A673 (cell line): ENCODE measurements around the gene FKBP14. TPM values are rescaled to one million over a fixed set of nuclear protein-coding genes. Genes with fewer than 3 reads are reported as not detected.

ENCODE experiments used
- BruUV-seq: library from RNA; stranded (reverse); fragments of 400-500 nt; replicated peaks from 2 replicates; lab custom pipeline; 2021; lab: Mats Ljungman, UMichigan
- CTCF ChIA-PET: fragments of 300-600 bp; sonication (Branson Sonifier 250); formaldehyde crosslinking; loops from one replicate; lab custom pipeline; 2022; ENCODE audit warnings: antibody characterized with exemption; lab: Charles Lee
- POLR2A ChIA-PET: fragments of 300-600 bp; sonication (Branson Sonifier 250); formaldehyde crosslinking; loops from one replicate; lab custom pipeline; 2022; ENCODE audit warnings: antibody characterized with exemption; ENCODE audit not compliant: low non-redundant PET; lab: Charles Lee
- DNase-seq: peaks from one replicate; pipeline ENCODE4 v3.0.0-alpha.2; 2015; ENCODE audit warnings: low spot score
- H3K27ac ChIP-seq: fragments of 200-600 bp; sonication (generic); 2 replicates; pipeline ENCODE4 v1.5.1; 2016; ENCODE audit warnings: mixed run types, low read depth, mild to moderate bottlenecking, mixed read lengths, antibody characterized with exemption, low read length; ENCODE audit not compliant: poor library complexity, severe bottlenecking
- H3K27me3 ChIP-seq: fragments of 200-600 bp; sonication (generic); replicated peaks from 2 replicates; pipeline ENCODE4 v1.6.1; 2017; ENCODE audit warnings: mixed run types, low read depth, mild to moderate bottlenecking, mixed read lengths, antibody characterized with exemption, low read length; ENCODE audit not compliant: insufficient read depth, poor library complexity
- H3K36me3 ChIP-seq: fragments of 200-600 bp; sonication (generic); 2 replicates; pipeline ENCODE4 v1.6.1; 2016; ENCODE audit warnings: mixed run types, mild to moderate bottlenecking, mixed read lengths, antibody characterized with exemption, low read length; ENCODE audit not compliant: insufficient read depth, poor library complexity, severe bottlenecking
- H3K4me1 ChIP-seq: fragments of 200-600 bp; sonication (generic); 2 replicates; pipeline ENCODE4 v1.6.1; 2017; ENCODE audit warnings: mixed run types, mild to moderate bottlenecking, mixed read lengths, antibody characterized with exemption, low read length; ENCODE audit not compliant: insufficient read depth, poor library complexity, severe bottlenecking
- H3K4me3 ChIP-seq: fragments of 200-600 bp; sonication (generic); 2 replicates; pipeline ENCODE4 v1.5.1; 2016; ENCODE audit warnings: low read depth, mixed run types, mild to moderate bottlenecking, mixed read lengths, low read length; ENCODE audit not compliant: poor library complexity, severe bottlenecking
- H3K9me3 ChIP-seq: fragments of 200-600 bp; sonication (generic); 2 replicates; pipeline ENCODE4 v1.6.1; 2016; ENCODE audit warnings: mixed run types, low read depth, mild to moderate bottlenecking, mixed read lengths, antibody characterized with exemption, low read length; ENCODE audit not compliant: poor library complexity, severe bottlenecking
- EZH2 ChIP-seq: fragments of 200-600 bp; sonication (generic); IDR thresholded peaks from 2 replicates; pipeline ENCODE4 v1.6.1; 2017; ENCODE audit warnings: borderline replicate concordance, low read depth, mild to moderate bottlenecking, mixed read lengths, antibody characterized with exemption, low read length; ENCODE audit not compliant: poor library complexity, severe bottlenecking
- intact Hi-C: fragments of 100-400 bp; cut with micrococcal nuclease; formaldehyde crosslinking; loops from one replicate; pipeline ENCODE4 v1.10.0; 2022; ENCODE audit not compliant: unreplicated experiment
- total RNA-seq: library from RNA; stranded (reverse); gene quantifications from 2 replicates; pipeline ENCODE4 v1.2.3, GENCODE V29; 2021
- TF ChIP-seq, protein P1 (sequence below): fragments of 300-800, 200-600 bp; sonication (generic); conservative IDR thresholded peaks from 2 replicates; pipeline ENCODE4 v1.5.1; 2017; ENCODE audit warnings: low read depth, mild to moderate bottlenecking, antibody characterized with exemption, low read length, moderate library complexity, mixed read lengths

The FKBP14 gene
- total RNA-seq, 1 experiment from 2014 or later: 53.6 TPM

DNA sequence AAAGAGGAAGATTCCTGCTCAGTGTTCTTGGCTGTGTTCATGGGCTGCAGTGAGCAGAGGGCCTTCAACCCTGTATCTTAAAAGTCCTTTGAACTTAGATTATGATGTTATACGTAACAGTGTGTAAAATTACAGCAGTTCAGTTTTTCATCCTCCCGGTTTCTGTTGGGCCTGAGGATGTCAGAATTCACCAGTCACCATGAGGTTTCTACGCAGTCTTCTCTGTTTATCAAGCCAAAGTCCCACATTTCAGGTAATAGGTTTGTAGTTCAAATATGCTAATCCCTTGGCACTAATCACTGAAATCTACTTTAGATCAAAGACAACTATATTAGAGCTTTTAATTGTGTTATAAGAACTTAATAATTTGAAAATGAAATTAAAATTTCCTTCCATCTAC lies 26.6 kb upstream of the FKBP14 start:
- H3K27me3 ChIP-seq: no peaks in the 10 kb centered on the region
- POLR2A ChIA-PET: no interaction called here
- CTCF ChIA-PET: no interaction called here
- intact Hi-C loops: no loop called here
- peaks cover 21% of the 10 kb centered on the region for H3K36me3 ChIP-seq
- no peak overlapping the region for H3K27ac ChIP-seq
- DNase-seq: no peak
- H3K4me1 ChIP-seq: no peaks in the 10 kb centered on the region
- no TSS peak for BruUV-seq
- no peak overlapping the region for H3K4me3 ChIP-seq
- TF ChIP-seq EZH2: no peak
- TF ChIP-seq, protein P1, sequence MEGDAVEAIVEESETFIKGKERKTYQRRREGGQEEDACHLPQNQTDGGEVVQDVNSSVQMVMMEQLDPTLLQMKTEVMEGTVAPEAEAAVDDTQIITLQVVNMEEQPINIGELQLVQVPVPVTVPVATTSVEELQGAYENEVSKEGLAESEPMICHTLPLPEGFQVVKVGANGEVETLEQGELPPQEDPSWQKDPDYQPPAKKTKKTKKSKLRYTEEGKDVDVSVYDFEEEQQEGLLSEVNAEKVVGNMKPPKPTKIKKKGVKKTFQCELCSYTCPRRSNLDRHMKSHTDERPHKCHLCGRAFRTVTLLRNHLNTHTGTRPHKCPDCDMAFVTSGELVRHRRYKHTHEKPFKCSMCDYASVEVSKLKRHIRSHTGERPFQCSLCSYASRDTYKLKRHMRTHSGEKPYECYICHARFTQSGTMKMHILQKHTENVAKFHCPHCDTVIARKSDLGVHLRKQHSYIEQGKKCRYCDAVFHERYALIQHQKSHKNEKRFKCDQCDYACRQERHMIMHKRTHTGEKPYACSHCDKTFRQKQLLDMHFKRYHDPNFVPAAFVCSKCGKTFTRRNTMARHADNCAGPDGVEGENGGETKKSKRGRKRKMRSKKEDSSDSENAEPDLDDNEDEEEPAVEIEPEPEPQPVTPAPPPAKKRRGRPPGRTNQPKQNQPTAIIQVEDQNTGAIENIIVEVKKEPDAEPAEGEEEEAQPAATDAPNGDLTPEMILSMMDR: no peak
- no peaks in the 10 kb centered on the region for H3K9me3 ChIP-seq

DNA sequence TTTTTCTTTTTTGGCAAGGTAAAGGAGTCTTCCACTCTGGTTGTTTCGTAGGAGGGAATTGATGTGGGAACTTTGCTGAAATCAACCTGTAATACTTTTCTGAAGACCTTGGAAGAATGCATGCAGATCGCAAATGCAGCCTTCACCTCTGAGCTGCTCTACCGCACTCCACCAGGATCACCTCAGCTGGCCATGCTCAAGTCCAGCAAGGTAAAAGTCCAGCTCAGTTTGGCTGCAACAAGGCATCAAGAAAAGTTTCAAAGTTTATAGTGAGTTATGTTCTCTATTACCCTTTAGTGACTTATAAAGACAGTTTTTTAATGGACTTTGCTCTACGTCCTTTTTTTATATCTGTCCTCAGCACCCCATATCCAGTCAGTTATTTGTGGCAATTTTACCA lies 22.7 kb upstream of the FKBP14 start:
- intact Hi-C loops: no loop called here
- ChIA-PET POLR2A (no interaction called here), CTCF (no interaction called here)
- no TSS peak for BruUV-seq
- H3K36me3 ChIP-seq: peaks cover 28% of the 10 kb centered on the region
- no peaks in the 10 kb centered on the region for H3K27me3 ChIP-seq
- H3K27ac ChIP-seq: no peak overlapping the region
- no peaks in the 10 kb centered on the region for H3K9me3 ChIP-seq
- DNase-seq: no peak
- H3K4me1 ChIP-seq: no peaks in the 10 kb centered on the region
- TF ChIP-seq EZH2: no peak
- TF ChIP-seq, protein P1: no peak
- H3K4me3 ChIP-seq: no peak overlapping the region

DNA sequence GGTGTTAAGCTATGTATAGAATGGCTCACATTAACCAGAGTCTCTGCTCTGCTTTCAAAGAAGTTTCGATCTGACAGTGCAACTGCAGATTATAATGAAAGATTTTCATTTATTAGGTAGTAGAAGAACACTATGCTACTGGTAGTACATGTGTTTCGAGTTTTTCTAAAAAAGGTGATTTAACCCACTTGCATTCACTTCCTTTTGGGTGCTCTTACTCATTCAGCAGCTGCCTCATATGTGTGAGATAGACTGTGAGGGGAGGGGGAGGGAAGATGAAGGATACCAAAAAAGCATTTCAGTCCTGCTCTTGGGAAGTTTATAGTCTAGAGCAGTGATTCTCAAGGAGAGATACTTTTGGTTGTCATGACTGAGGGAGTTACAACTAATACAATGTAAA lies 22.1 kb upstream of the FKBP14 start:
- Histone ChIP-seq H3K36me3 (peaks cover 28% of the 10 kb centered on the region), H3K27ac (no peak overlapping the region), H3K4me1 (no peaks in the 10 kb centered on the region), H3K27me3 (no peaks in the 10 kb centered on the region), H3K4me3 (no peak overlapping the region), H3K9me3 (no peaks in the 10 kb centered on the region)
- ChIA-PET CTCF (no interaction called here), POLR2A (no interaction called here)
- no TSS peak for BruUV-seq
- TF ChIP-seq, protein P1: no peak
- TF ChIP-seq EZH2: no peak
- intact Hi-C loops: no loop called here
- DNase-seq: no peak
